Testis (tissue), 3 donors: ENCODE measurements around the gene BBS5. TPM values are rescaled to one million over a fixed set of nuclear protein-coding genes. Genes with fewer than 3 reads are reported as not detected.

ENCODE experiments used
- DNase-seq: peaks from one replicate; pipeline ENCODE4 v3.0.0-alpha.2; 2019
- H3K27ac ChIP-seq, 2 donors: fragments of 200-600 bp; sonication (generic); one replicate each; pipeline ENCODE4 v1.5.1; 2019
- H3K27me3 ChIP-seq: fragments of 200-600 bp; sonication (generic); one replicate; pipeline ENCODE4 v1.5.1; 2019
- H3K36me3 ChIP-seq: fragments of 200-600 bp; sonication (generic); one replicate; pipeline ENCODE4 v1.5.1; 2017; ENCODE audit warnings: low read depth; ENCODE audit errors: missing control alignments
- H3K4me1 ChIP-seq: fragments of 200-600 bp; sonication (generic); one replicate; pipeline ENCODE4 v1.5.1; 2019
- H3K4me3 ChIP-seq, 2 donors: fragments of 200-600 bp; sonication (generic); one replicate each; pipeline ENCODE4 v1.5.1; 2017 to 2019
- H3K9me3 ChIP-seq: fragments of 200-600 bp; sonication (generic); one replicate; pipeline ENCODE4 v1.5.1; 2017
- CTCF ChIP-seq, 3 experiments: fragments of 450-650 bp in 2 of 3; fragments of 200-600 bp in 1 of 3; sonication (generic) in 1 of 3; IDR thresholded peaks; one replicate each; pipeline ENCODE4 v1.5.1; 2016 to 2019; ENCODE audit warnings: antibody characterized with exemption in 3 of 3, mild to moderate bottlenecking in 2 of 3, moderate library complexity in 1 of 3
- POLR2A ChIP-seq: fragments of 450-650 bp; IDR thresholded peaks from one replicate; pipeline ENCODE4 v1.6.1; 2017; ENCODE audit warnings: antibody characterized with exemption, mild to moderate bottlenecking, moderate library complexity
- WGBS, 2 donors: methylation state at CpG; one replicate each; pipeline ENCODE4 v1.1.5; 2018; 5-methylcytosine and 5-hydroxymethylcytosine counted together
- intact Hi-C: fragments of 100-400 bp; cut with DNase I; formaldehyde crosslinking; loops from one replicate; pipeline ENCODE4 v1.15.1; 2023; ENCODE audit warnings: low total_unique reads
- polyA plus RNA-seq: library from polyadenylated mRNA; stranded (reverse); fragments of 350-450 nt; fragmentation: Illumina TruSeq; extraction: RNeasy Lipid Tissue Mini Kit (QIAGEN cat#74804); gene quantifications from one replicate; pipeline ENCODE4 v1.2.3, GENCODE V29; 2014; ENCODE audit warnings: low read depth, low replicate concordance; ENCODE audit not compliant: insufficient read depth
- total RNA-seq, 2 donors: library from RNA; depleted of rRNA; stranded (reverse); fragments of >200 nt; gene quantifications; one replicate each; pipeline ENCODE4 v1.2.3, GENCODE V29; 2016

BBS5 gene
- total and polyA plus RNA-seq, 3 donors from 2014 or later, result 14.1 to 23.6 (median 14.6) TPM

DNA sequence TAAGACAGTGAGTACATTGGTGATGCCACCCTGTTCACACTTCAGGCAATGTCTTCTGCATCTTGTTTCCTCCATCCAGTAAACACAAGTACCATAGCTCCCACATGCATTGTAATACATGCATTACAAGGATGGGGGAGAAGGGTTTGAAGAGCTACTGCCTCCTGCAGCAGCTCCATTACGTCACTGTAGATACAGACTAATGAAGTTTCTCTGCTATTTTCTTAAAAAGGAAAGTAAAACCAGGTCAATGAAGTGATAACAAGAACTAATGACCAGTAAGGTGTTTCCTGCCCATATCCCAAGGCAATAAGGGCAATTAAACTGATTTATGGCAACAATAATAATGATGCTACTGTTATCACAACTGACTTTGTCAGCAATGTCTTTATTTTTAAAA, 18.2 kb upstream of the BBS5 start:
- no peak overlapping the region for H3K4me3 ChIP-seq
- TF ChIP-seq POLR2A (no peak), CTCF (IDR thresholded peaks at IDR 0.05) (no peak)
- no peaks in the 10 kb centered on the region for H3K4me1 ChIP-seq
- no peak for DNase-seq
- no peaks in the 10 kb centered on the region for H3K9me3 ChIP-seq
- no peaks in the 10 kb centered on the region for H3K27me3 ChIP-seq
- no peaks in the 10 kb centered on the region for H3K36me3 ChIP-seq
- 76 to 83% methylated on average over 1 of the region's 1 CpG for WGBS, 2 donors
- intact Hi-C loops, result no loop called here
- no peak overlapping the region for H3K27ac ChIP-seq

DNA sequence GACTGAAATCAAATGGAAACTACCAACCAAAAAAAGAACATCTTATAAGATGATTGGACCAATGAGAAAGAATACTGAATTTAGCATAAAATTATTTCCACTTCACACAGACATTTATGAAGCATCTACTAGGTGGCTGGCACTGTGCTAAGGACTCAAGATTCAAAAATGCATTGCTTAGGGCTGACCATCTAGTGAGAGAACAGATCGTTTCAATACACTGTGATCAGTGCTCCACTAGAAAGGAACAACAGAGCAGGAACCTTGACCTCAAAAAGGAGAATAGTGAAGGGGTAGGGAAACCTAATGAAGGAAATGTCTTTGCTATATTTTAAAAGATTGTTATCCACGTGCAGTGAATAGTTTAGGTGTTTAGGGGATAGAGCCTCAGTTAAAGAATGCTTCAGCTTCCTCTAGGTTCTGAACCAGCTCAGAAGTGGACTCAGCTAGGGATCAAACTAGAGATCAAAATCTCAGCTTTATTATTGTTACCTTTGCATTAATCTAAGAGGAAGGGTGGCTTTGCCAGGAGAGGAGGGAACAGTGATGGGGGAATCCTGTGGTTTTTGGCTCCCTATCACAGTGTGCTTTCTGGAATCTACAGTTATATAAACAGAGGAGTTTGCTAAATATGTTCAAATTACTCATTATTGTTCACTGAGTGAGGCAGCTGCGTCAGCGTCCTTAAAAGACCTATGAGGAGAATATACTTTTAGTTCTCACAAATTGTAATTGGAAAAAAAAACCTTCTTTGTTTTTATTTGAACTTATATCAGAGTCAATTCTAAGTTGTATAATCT, 16.2 kb upstream of the BBS5 start:
- intact Hi-C loops, result no loop called here
- peak; percentile 29 for DNase-seq
- H3K4me1 ChIP-seq, result no peaks in the 10 kb centered on the region
- no peak overlapping the region for H3K4me3 ChIP-seq
- peak overlapping the region; percentile 6 to 11 for H3K27ac ChIP-seq
- no peaks in the 10 kb centered on the region for H3K27me3 ChIP-seq
- no peaks in the 10 kb centered on the region for H3K36me3 ChIP-seq
- H3K9me3 ChIP-seq, result no peaks in the 10 kb centered on the region
- no peak for TF ChIP-seq POLR2A
- TF ChIP-seq CTCF (IDR thresholded peaks at IDR 0.05), result no peak
- WGBS, 2 donors, result 37 to 42% methylated on average over 4 of the region's 4 CpGs

GRCh38 chr2:169464466-169464865, 14.8 kb upstream of the BBS5 start:
- intact Hi-C loops, result no loop called here
- no peaks in the 10 kb centered on the region for H3K27me3 ChIP-seq
- no peak overlapping the region for H3K27ac ChIP-seq
- H3K9me3 ChIP-seq, result no peaks in the 10 kb centered on the region
- H3K4me1 ChIP-seq, result no peaks in the 10 kb centered on the region
- no peak overlapping the region for H3K4me3 ChIP-seq
- WGBS, 2 donors, result 83 to 85% methylated on average over 1 of the region's 1 CpG
- DNase-seq, result no peak
- H3K36me3 ChIP-seq, result no peaks in the 10 kb centered on the region
- no peak for TF ChIP-seq CTCF (IDR thresholded peaks at IDR 0.05)
- TF ChIP-seq POLR2A, result no peak

GRCh38 chr2:169464882-169465281, 14.4 kb upstream of the BBS5 start:
- WGBS, 2 donors, result 58 to 79% methylated on average over 2 of the region's 2 CpGs
- H3K27me3 ChIP-seq, result no peaks in the 10 kb centered on the region

More at GRCh38 chr2:169464882-169465281, 14.4 kb upstream of the BBS5 start:
- H3K9me3 ChIP-seq, result no peaks in the 10 kb centered on the region
- intact Hi-C loops, result no loop called here
- no peaks in the 10 kb centered on the region for H3K36me3 ChIP-seq
- no peaks in the 10 kb centered on the region for H3K4me1 ChIP-seq
- DNase-seq, result no peak
- TF ChIP-seq POLR2A (no peak), CTCF (IDR thresholded peaks at IDR 0.05) (no peak)
- no peak overlapping the region for H3K27ac ChIP-seq
- H3K4me3 ChIP-seq, result no peak overlapping the region
